NCI-H774 (cell line): ENCODE results near the gene RHOD.

ENCODE experiments used
- DNase-seq: peaks from one replicate; lab custom pipeline; 2025; lab: John Stamatoyannopoulos, UW

The RHOD gene

DNA sequence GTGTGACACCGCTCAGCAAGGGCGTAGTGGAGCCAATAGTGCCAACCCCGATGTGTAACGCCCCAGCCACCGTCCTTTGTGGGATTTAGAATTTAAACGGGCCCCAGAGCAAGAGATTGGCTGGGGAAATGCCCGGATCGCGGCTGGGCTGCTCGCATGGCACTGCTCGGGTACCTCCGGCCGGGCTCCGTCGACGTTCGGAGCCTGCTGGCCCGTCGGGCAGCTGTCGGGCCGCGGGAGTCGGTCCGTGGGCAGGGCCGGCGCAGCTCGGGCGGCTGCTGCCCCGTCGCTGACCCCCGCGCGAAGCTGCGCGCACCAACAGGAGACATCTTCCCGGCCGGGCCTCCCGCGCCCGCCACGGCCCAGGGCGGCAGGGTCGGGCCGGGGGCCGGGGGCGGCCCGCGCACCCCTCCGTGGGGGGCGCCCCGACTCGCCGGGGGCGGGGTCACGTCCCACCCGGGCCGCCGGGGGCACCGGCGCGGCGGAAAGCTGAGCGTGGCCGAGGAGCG, 61.1 kb downstream of the RHOD start:
- DNase-seq: peak; percentile 37

- peak; percentile 45 for DNase-seq
Observed at GRCh38 chr11:67118181-67118766, 61.6 kb downstream of the RHOD start.

- DNase-seq: peak; percentile 99
Observed at GRCh38 chr11:67118801-67119584, 62.3 kb downstream of the RHOD start, which contains the start of gene KDM2A. Gene KDM2A (plus strand): TSS chr11:67119263. CDS start chr11:67121317, 2,054 bp downstream.

DNA sequence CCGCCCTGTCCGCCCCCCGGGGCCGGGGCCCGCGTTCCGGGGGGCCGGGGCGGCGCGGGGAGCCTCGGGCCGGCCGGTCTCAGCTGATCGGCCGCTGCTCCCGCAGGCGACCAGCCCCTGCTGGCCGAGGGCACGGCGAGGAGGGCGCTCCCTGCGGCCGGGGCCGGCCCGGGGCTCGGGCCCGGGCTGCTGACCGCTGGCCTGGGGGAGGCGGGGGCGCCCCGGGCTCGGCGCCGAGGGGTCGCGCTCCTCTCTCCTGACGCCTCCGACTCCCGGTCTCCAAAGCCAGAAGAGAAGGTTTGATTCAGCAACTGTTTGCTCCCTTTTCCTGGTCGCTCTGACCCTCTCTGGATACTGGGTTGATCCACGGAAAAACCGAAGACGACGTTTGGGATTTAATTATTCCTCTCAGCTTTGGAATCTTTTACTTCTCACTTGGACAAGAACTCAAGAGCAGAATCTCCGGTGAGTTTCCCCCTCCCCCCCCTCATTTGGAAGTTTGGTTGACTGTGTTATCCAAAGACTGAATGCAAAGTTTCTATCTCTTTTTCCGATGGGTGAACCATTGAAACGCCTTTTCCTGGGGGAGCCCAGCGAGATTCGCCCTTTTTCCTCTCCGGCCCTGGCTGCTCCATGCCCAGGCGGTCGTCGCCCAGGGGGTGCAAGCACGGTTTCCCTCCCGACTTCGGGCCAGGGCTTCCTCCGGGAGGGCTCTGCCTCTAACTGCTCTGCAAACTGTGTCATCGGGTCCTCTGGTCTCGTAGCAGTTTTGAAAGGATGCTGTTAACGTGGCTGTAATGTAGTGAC, 63.1 kb downstream of the RHOD start:
- no peak for DNase-seq

- DNase-seq: no peak
Observed at GRCh38 chr11:67120456-67120855, 63.8 kb downstream of the RHOD start.

- no peak for DNase-seq
Observed at GRCh38 chr11:67120881-67121710, 64.4 kb downstream of the RHOD start.
